ENCODE results near the gene ARHGEF4.

ARHGEF4 gene

GRCh38 chr2:130823171-130823885, 13.4 kb upstream of the ARHGEF4 start:
- CTCF ChIA-PET: interaction anchor here (1.0 to 5.5 kb wide), 6 partner anchors 10 to 106 kb away, joined by 3 to 45 read pairs (median 6); no protein-coding TSS in a partner anchor
- TF ChIP-seq CTCF (IDR thresholded peaks at IDR 0.05; ENCODE audit: control extremely low read depth, extremely low read depth, low read depth, missing control alignments): no peak
- no peak for DNase-seq (ENCODE audit: extremely low spot score)
- POLR2A ChIA-PET: no interaction called here

- POLR2A ChIA-PET: no interaction called here
- CTCF ChIA-PET: interaction anchor here (1.0 to 5.5 kb wide), 10 partner anchors 8 to 105 kb away, joined by 3 to 45 read pairs (median 4); partner anchors contain the start of gene ARHGEF4
- peak; percentile 61 for DNase-seq (ENCODE audit: extremely low spot score)
- no peak for TF ChIP-seq CTCF (IDR thresholded peaks at IDR 0.05; ENCODE audit: control extremely low read depth, extremely low read depth, low read depth, missing control alignments)
These were observed 12.7 kb upstream of the ARHGEF4 start for GRCh38 chr2:130823886-130824491.

GRCh38 chr2:130824492-130825061, 12.1 kb upstream of the ARHGEF4 start:
- ChIA-PET CTCF (interaction anchor here (1.0 to 5.5 kb wide), 8 partner anchors 9 to 105 kb away, joined by 3 to 45 read pairs (median 4); partner anchors contain the start of gene ARHGEF4), POLR2A (no interaction called here)
- DNase-seq (ENCODE audit: extremely low spot score): peak; percentile 87
- TF ChIP-seq CTCF (IDR thresholded peaks at IDR 0.05; ENCODE audit: control extremely low read depth, extremely low read depth, low read depth, missing control alignments): no peak

- CTCF ChIA-PET: interaction anchor here (1.2 to 5.5 kb wide), 5 partner anchors 10 to 48 kb away, joined by 4 to 45 read pairs (median 9); partner anchors contain the start of gene ARHGEF4
- POLR2A ChIA-PET: no interaction called here
- no peak for TF ChIP-seq CTCF (IDR thresholded peaks at IDR 0.05; ENCODE audit: control extremely low read depth, extremely low read depth, low read depth, missing control alignments)
- DNase-seq (ENCODE audit: extremely low spot score): no peak
These were observed 11.3 kb upstream of the ARHGEF4 start for GRCh38 chr2:130825231-130825965.

GRCh38 chr2:130825966-130826253, 10.8 kb upstream of the ARHGEF4 start:
- CTCF ChIA-PET: interaction anchor here (1.4 to 5.5 kb wide), 2 partner anchors 18 to 27 kb away, joined by 3 to 45 read pairs; no protein-coding TSS in a partner anchor
- DNase-seq (ENCODE audit: extremely low spot score): no peak
- no peak for TF ChIP-seq CTCF (IDR thresholded peaks at IDR 0.05; ENCODE audit: control extremely low read depth, extremely low read depth, low read depth, missing control alignments)
- POLR2A ChIA-PET: no interaction called here

- no peak for DNase-seq (ENCODE audit: extremely low spot score)
- POLR2A ChIA-PET: no interaction called here
- CTCF ChIA-PET: interaction anchor here (1.2 to 5.5 kb wide), 5 partner anchors 9 to 47 kb away, joined by 3 to 45 read pairs (median 4); no protein-coding TSS in a partner anchor
- no peak for TF ChIP-seq CTCF (IDR thresholded peaks at IDR 0.05; ENCODE audit: control extremely low read depth, extremely low read depth, low read depth, missing control alignments)
These were observed 10.3 kb upstream of the ARHGEF4 start for GRCh38 chr2:130826419-130826818.
